Thoracic aorta (tissue), 2 donors: ENCODE results near the gene INMT. TPM values are rescaled to one million over a fixed set of nuclear protein-coding genes. Genes with fewer than 3 reads are reported as not detected.

Source experiments
- ATAC-seq: fragments of 150-250 bp; one replicate; pipeline ENCODE4 v1.8.0; 2017; ENCODE audit warnings: low read depth; ENCODE audit not compliant: insufficient number of reproducible peaks, low FRiP score
- DNase-seq: peaks from one replicate; pipeline ENCODE4 v3.0.0-alpha.2; 2020; ENCODE audit warnings: low spot score
- H3K27ac ChIP-seq, 2 donors: fragments of 200-600 bp; sonication (generic); 1 replicate in 1 of 2; 2 replicates in 1 of 2; pipeline ENCODE4 v1.5.1; 2016; ENCODE audit warnings: mild to moderate bottlenecking in 2 of 2, moderate library complexity in 2 of 2
- H3K27me3 ChIP-seq: fragments of 200-600 bp; sonication (generic); replicated peaks from 2 replicates; pipeline ENCODE4 v1.6.0; 2016; ENCODE audit warnings: mild to moderate bottlenecking; ENCODE audit not compliant: insufficient read depth
- H3K36me3 ChIP-seq: fragments of 200-600 bp; sonication (generic); one replicate; pipeline ENCODE4 v1.5.1; 2016
- H3K4me1 ChIP-seq, 2 donors: fragments of 200-600 bp; sonication (generic); 1 replicate in 1 of 2; 2 replicates in 1 of 2; pipeline versions ENCODE4 v1.5.1 to v1.6.0; 2016; ENCODE audit warnings: low read depth in 2 of 2, mild to moderate bottlenecking in 1 of 2; ENCODE audit not compliant: control insufficient read depth in 1 of 2
- H3K4me3 ChIP-seq: fragments of 200-600 bp; sonication (generic); 2 replicates; pipeline ENCODE4 v1.5.1; 2016; ENCODE audit warnings: mild to moderate bottlenecking
- H3K9me3 ChIP-seq: fragments of 200-600 bp; sonication (generic); 2 replicates; pipeline ENCODE4 v1.5.1; 2016
- CTCF ChIP-seq: fragments of 200-600 bp; sonication (generic); IDR thresholded peaks from one replicate; pipeline ENCODE4 v1.5.1; 2019; ENCODE audit warnings: antibody characterized with exemption
- total RNA-seq, 2 donors: library from RNA; depleted of rRNA; stranded (reverse); fragments of >200 nt; gene quantifications; one replicate each; pipeline versions ENCODE4 v1.1.0 to v1.2.3, GENCODE V29; 2016

The INMT gene
- total RNA-seq, 2 donors from 2014 or later: 137 to 243 TPM

GRCh38 chr7:30789334-30789711 is 37.4 kb downstream of the INMT start:
- DNase-seq: no peak

GRCh38 chr7:30790356-30790755 is 38.4 kb downstream of the INMT start:
- no peak overlapping the region for H3K4me3 ChIP-seq
- peaks cover 12% of the 10 kb centered on the region for H3K36me3 ChIP-seq
- H3K4me1 ChIP-seq: peaks cover 18 to 28% of the 10 kb centered on the region in 2 donors
- DNase-seq (no peak), ATAC-seq (no peak)
- H3K9me3 ChIP-seq: no peaks in the 10 kb centered on the region
- peak overlapping the region; percentile 84 to 89 for H3K27ac ChIP-seq
- H3K27me3 ChIP-seq: no peaks in the 10 kb centered on the region
- no peak for TF ChIP-seq CTCF

More at GRCh38 chr7:30789334-30789711, 37.4 kb downstream of the INMT start:
- peak overlapping the region; percentile 84 to 89 for H3K27ac ChIP-seq
- H3K4me1 ChIP-seq: peaks cover 18 to 28% of the 10 kb centered on the region in 2 donors
- ATAC-seq: peak; percentile 92
- H3K9me3 ChIP-seq: no peaks in the 10 kb centered on the region
- H3K4me3 ChIP-seq: no peak overlapping the region
- TF ChIP-seq CTCF: no peak
- peaks cover 18% of the 10 kb centered on the region for H3K36me3 ChIP-seq
- no peaks in the 10 kb centered on the region for H3K27me3 ChIP-seq

GRCh38 chr7:30791114-30791513 is 39.2 kb downstream of the INMT start:
- ATAC-seq: no peak
- Histone ChIP-seq H3K27me3 (no peaks in the 10 kb centered on the region), H3K4me3 (no peak overlapping the region), H3K36me3 (peaks cover 5% of the 10 kb centered on the region), H3K27ac (peak overlapping the region; percentile 84 to 89), H3K9me3 (no peaks in the 10 kb centered on the region), H3K4me1 (peaks cover 19 to 33% of the 10 kb centered on the region in 2 donors)
- no peak for DNase-seq
- no peak for TF ChIP-seq CTCF

- H3K9me3 ChIP-seq: no peaks in the 10 kb centered on the region
- H3K27ac ChIP-seq: peak overlapping the region; percentile 20 to 61
- peaks cover 27 to 45% of the 10 kb centered on the region in 2 donors for H3K4me1 ChIP-seq
Measured at GRCh38 chr7:30795161-30795948, 43.4 kb downstream of the INMT start.

More at GRCh38 chr7:30795161-30795948, 43.4 kb downstream of the INMT start:
- ATAC-seq (no peak), DNase-seq (no peak)
- peaks cover 4% of the 10 kb centered on the region for H3K36me3 ChIP-seq
- no peaks in the 10 kb centered on the region for H3K27me3 ChIP-seq
- H3K4me3 ChIP-seq: no peak overlapping the region
- TF ChIP-seq CTCF: no peak
